ENCODE results near the gene RGL1.

DNA sequence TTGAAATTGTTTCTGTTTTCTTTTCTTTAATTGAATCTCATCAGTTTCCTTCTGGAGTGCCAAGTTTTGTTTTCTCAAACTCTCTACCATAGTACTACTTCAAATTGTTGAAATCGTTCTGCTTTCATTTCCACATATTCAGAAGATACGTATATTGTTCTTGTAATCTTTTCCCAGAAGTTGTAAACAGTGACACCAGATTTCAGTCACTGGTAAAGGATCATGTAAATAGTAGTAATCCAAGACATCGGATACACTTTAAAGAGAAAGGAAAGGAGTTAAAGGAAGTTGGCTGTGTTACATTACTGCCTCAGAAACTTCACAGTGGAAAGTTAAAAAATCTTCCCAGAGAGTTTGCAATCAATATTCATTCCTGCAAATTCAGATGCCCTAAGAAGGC, 67.5 kb downstream of the RGL1 start:
- no peak for TF ChIP-seq CTCF (IDR thresholded peaks at IDR 0.05)
- no peak for TF ChIP-seq POLR2A (IDR thresholded peaks at IDR 0.05)

Measured in lower leg skin (tissue), 3 donors.